GM10847 (cell line): ENCODE data around the gene PDE1C.

Source experiments
- POLR2A ChIP-seq: IDR thresholded peaks from 2 replicates; pipeline ENCODE4 v1.6.1; 2011; ENCODE audit not compliant: insufficient read length; ENCODE audit errors: extremely low read depth

PDE1C gene

DNA sequence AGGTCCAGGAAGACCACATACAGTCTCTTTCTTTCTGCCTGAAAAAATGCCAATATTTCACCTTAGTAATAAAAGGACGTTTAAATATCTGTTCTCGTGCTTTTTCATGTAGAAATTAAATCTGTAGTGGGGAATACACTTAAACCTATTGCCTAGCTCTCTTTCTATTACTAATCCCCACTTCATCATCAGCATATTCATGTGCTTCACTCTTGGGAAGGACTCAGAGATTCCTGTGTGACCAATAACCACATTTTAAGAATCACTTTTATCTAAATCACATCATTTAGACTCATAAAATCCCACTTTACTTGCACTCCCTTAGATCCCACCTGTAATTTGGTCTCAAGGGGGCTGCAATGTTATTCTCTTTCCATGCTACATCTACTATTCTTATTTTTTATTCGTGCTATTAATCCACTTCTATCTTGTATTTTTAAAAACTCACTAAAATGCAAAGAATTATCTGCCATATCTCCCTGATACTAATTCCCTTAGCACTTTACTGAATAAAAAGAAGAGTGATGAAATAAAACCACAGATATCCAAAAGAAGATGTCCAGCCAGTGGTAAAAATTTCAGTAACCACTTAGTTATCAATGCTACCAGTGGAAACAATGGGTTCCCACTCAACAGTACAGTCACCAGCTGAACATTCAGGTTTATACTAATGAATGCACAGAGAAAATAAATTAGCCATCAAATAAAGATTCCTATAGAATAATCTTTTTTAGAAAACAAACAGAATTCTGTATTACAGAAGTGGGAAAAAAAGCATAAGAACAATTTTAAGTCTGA lies 281.1 kb downstream of the PDE1C start:
- no peak for TF ChIP-seq POLR2A

DNA sequence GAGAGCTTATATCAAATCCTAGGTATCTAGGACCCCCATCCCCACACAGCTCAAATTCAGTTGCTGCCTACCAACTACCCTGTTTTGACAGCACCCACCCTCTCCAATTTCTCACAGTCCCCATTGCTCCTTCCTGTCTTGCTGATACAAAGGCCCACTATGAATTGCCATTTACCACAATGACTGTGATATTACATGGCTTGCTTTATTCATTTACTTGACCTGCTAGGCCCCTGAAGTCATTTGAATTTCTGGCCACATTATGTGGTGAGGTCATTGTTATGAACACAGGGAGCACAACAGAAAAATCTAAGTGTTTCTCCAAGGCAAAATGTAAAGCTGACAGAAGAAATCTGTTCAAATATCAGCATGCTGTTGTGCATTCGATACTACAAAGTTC lies 281.8 kb downstream of the PDE1C start:
- no peak for TF ChIP-seq POLR2A

DNA sequence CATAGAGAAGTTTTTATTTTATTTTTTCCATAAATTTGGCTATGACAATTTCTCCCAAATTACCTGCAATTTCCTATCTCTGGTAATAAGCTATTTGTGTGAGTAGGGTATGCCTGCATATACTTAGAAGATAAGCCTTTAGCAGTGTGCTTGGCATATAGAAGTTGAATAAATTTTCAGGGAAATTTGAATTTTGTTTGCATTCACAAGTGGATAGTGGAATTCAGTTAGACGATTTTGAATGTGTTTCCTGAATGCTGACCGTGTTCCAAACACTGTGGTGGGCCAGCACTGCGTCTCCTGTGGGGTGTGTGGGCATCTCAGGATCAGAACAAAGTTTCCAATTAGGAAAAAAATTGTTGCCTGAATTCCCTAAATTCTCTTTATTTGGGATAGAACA lies 283.9 kb downstream of the PDE1C start:
- TF ChIP-seq POLR2A = no peak

DNA sequence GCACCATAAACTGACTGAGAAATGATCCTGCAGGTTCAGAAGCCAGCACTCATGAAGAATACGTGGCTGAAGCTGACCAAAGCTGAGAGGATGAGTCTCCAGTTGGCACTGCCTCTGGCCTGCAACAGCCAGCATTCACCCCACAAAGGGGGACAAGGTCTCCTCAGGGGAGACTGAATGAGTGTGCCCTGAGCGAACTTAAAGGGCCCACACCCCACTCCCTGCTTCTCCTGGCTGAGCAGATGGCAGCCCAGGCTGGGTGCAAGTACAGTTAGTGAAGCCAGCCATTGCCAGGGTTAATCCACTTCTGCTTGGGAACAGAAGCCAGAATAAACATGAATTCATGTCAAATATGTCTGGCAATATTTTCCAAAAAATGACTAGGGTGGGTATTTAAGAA lies 285.1 kb downstream of the PDE1C start:
- TF ChIP-seq POLR2A = no peak

DNA sequence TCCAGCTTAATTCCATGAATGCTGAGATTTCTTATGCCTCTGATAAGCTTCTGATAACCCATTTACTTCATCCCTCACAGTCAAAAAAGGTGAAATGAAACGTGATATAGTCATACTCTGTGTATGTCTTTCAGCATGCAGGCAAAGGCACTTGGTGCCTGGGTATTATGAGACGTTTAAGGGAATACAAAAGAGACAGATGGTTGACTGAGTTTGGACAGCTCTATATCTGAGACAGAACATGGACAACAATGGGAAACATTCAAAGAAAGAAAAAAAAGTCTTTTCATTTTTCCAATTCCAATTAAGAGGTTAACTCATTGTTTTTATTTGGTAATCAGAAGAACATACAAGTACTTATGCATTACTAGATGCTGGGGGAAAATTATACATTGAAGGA lies 287.0 kb downstream of the PDE1C start:
- TF ChIP-seq POLR2A = no peak

DNA sequence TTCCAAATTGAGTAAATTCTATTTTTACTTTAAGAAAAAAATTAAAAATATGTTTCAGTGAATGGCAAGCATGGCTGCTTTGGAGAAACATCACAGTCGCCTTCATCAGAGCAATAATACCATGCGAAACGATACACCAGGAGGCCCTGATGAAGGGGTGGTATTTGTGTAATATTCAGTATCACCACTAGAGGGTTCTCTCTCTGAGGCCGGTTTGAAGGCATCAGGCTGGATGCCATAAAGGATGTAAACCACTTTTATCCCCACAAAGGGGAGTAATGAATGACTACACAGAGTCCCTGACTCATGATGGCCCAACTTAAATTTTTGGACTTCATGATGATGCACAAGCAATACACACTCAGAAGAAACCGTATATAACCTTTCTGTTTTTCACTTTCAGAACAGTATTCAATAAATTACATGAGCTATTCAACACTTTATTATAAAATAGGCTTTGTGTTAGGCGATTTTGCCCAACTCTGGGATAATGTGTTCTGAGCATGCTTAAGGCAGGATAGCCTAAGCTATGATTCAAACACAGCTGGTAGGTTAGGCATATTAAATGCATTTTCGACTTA lies 287.7 kb downstream of the PDE1C start:
- no peak for TF ChIP-seq POLR2A

DNA sequence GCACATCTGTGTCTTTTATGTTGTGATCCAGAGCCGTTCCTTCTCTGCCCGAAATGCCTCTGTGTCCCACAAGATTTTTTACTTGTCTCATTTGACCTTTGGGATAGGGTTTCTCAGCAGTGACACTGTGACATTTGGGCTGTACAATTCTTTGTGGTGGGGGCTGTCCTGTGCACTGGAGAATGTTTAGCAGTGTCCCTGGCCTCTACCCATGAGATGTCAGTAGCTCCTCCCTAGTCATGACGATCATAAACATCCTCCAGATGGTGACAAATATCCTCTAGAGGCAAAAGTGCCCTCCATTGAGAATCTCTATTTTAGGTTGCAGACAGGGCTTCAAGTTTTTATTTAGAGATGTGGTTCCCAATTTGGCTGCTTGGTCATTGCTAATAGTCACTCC lies 291.9 kb downstream of the PDE1C start:
- TF ChIP-seq POLR2A = no peak

DNA sequence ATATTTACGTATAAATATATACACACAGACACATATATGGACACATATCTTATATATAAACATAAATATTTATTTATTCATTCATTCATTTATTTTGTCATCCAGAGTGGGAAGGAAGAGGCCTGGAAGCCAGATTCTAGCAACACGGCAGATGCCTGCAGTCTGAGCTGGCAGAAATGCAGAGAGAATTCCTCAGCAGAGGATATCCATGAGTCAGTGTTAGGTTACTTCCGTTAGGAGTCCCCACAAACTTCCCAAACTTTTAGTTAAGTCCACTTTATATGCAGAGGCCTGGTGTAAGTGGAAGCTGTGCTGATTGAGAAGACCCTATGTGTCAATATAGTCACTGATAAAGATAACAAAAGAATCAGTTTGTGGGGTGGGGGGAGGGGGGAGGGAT lies 293.6 kb downstream of the PDE1C start:
- no peak for TF ChIP-seq POLR2A

DNA sequence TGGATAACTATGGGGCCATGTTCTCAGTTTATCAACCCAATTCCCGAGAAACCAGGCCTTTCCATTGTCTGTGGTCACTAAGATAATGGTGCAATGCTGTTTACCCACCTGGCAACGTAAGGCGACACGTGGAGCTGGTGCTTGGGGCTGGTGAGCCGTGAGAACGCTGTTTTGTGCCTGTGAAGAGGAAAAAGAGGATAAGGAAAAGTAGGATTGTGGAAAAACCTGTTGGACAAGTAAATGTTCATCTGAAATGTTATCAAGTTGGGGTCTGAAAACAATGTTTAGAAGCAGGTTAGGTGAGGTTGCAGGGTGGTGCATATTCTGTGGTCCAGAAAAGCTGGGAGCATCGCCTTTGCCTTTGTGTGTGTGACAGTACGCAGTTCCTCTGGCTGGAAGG lies 294.7 kb downstream of the PDE1C start:
- no peak for TF ChIP-seq POLR2A

DNA sequence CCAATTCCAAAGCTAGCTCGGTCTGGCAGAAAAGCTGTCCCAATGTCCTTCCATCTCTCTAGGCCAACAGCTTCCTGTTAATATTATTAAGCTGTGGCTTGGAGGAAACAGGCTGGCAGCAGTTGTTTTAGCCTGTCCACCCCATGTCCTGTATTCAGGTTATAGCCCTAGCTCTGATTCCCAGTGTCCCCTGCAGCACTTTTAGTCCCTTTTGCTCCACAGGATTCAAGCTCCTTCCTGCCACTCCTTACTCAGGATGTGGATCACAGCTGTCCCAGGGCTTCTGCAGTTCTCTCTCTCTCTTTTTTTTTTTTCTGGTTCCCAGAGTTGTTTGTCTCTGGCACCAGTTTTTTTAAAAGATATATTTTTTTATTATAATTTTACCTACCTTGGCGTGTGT lies 298.0 kb downstream of the PDE1C start:
- TF ChIP-seq POLR2A = no peak

DNA sequence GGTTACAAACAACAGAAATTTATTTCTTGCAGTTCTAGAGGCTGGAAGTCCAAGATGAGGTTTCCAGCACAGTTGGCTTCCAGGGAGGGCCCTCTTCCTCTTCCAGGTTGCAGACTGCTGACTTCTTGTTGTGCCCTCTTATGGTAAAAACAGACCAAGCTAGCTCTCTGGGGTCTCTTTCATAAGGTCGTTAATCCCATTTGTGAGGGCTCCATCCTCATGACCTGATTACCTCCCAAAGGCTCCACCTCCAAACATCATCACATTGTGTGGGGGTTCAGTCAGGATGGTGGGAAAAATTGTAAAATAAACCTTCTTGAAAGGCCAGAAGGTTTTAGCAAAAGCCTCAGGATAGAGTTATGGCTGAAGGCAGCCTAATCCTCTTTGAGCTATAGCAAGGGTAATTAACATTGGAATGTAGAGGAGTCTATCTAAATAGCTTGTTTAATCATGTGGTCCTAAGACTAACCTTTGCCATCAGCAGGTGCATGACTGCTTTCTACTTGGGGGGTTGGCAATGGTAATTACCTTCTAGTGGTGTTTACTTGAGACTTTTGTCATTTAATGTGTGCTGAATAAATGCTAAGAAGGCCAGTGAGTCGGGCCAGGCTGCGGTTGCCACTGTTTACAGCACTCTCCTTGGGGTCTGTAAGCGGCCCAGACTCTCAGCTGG lies 302.4 kb downstream of the PDE1C start:
- no peak for TF ChIP-seq POLR2A

DNA sequence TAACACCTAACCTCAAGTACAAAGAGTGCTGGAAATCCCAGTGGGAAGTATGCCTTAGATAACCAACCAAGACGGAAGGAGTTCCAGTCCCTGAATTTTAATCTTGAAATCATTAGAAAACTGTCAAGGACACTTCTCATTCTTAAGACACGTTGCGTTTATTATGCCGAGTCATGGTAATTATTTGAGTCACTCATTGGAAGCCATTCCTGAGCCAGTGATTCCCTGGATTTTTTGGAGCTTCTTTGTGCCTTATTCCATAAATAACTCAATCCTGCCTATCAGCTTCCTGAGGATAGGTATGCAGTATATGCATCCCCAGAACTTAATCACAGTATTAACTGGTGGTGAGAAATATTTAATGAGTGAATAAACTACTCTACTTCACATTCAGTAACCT lies 305.7 kb downstream of the PDE1C start:
- TF ChIP-seq POLR2A = no peak

DNA sequence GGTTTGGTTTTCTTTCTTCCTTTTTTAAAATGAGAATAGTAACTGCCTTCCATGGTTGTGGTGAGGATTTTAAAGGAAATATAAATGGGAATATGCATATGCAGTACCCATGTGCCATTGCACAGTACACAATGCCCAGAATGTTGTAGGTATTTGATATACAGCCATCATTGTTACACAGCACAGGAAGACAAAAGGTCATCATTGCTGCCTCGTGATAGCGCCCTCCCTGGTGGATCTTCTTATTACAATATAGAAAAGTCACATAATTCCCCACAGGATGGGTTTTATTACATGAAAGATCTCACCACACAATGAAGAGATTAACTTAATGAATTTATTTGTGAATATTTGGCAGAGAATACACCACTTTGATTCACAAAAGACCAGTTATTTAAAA lies 306.7 kb downstream of the PDE1C start:
- TF ChIP-seq POLR2A = no peak

DNA sequence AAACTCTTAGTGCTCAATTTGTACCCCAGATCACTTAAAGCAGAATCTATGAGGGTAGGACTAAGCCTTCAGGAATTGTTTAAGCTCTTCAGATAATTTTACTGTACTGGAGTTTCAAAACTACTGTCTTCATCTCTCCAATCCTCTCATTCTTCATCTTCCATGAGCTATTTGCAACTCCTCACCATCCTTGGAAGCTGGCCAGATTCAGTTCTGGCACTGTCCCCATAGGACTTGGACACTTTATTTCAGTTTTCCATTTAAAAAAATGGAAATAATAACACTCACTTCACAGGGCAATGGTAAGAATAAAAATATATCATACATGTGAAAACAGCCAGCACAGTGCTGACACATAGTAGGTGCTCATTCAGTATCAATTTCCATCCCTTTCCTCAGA lies 308.6 kb downstream of the PDE1C start:
- no peak for TF ChIP-seq POLR2A

DNA sequence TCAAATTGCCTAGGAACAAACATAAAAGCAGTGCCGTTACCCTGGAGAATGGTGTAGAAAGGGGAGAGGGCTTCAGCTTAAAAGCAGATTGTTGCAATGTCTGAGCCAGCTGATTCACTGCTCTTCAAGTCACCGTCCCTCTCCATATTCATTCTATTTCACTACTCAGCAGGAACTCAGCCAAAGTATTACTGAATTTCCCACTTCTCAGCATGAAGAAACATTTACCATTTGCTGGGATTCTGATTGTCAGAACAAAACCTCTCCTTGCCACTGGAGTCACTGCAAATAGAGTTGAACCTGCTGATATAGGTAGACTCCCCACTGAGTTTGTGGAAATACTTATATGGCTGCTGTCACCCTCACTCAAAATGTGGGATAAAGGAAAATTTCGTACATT lies 311.5 kb downstream of the PDE1C start:
- no peak for TF ChIP-seq POLR2A

DNA sequence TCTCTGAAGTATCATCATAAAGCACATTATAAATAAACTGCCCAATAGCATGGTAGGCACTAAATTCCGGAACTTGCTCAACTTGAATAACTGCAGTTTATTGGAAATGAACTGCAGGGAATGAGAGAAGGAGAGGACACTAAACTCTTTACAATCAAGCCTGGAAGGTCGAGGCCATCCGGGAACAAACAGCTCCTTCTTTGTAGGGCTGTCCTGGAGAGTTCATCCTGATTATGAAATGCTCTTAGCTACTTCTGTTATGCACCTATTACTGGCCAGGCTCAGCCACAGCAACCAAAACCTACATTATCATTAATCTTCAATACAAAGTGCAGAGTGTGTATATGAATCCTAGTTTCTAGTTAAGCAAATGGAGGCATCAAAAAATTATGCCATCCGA lies 318.5 kb downstream of the PDE1C start:
- TF ChIP-seq POLR2A = no peak

DNA sequence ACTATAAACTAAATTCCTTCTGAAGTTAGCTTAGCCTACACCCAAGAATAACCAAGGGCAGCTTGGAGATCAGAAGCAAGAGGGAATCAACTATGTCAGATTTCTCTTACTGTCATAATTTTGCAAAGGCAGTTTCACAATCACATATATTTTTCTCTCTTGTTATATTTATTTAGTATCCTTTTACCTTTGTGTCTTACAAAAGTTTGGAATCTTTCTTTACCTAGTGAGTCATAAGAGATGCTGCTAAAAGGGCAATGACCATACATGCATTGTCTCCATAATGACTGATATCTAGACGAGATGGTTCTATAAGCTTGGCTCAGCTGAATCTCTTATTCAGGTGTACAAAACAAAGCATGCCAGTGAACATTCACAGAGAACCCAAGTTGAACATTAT lies 322.1 kb downstream of the PDE1C start:
- no peak for TF ChIP-seq POLR2A

DNA sequence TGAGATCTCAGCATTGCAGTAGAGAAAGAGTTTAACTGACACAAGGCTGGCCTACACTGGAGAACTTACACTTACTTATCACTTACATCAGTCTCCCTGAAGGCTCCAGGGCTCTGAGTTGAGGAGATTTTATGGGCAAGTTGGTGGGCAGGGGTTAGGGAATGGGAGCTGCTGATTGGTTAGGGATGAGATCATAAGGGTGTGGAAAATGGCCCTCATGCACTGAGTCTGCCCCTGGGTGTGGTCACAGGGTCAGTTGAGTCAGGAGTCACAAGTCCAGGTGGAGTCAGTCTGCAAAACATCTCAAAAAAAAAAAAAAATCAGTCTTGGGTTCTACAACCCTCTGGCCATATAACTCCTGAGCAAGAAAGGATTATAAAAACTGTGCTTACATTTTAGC lies 322.7 kb downstream of the PDE1C start:
- TF ChIP-seq POLR2A = no peak
